K562 (cell line): ENCODE measurements around the gene WDR72.

Experiments used
- CREB1 ChIP-seq, 2 experiments: sonication (generic) in 1 of 2; formaldehyde crosslinking in 1 of 2; IDR thresholded peaks; 2 replicates each; pipeline versions ENCODE4 v1.6.1 to v1.8.0; 2012 to 2022; ENCODE audit warnings: inconsistent platforms in 1 of 2, mild to moderate bottlenecking in 1 of 2, missing genetic modification reagents in 1 of 2, moderate library complexity in 1 of 2
- CTCF ChIP-seq, 3 experiments: IDR thresholded peaks in 2 of 3; conservative IDR thresholded peaks in 1 of 3; 2 replicates each; pipeline ENCODE4 v1.5.1; 2011 to 2012; ENCODE audit warnings: low read length in 3 of 3, mild to moderate bottlenecking in 3 of 3, control low read depth in 2 of 3, improper control_type of control experiment in 1 of 3, inconsistent platforms in 1 of 3, low read depth in 1 of 3, mixed read lengths in 1 of 3, moderate library complexity in 1 of 3; ENCODE audit not compliant: insufficient read depth in 2 of 3
- ETV5 ChIP-seq: sonication (generic); formaldehyde crosslinking; IDR thresholded peaks from 2 replicates; pipeline ENCODE4 v1.4.0; 2020; ENCODE audit warnings: low read depth, mild to moderate bottlenecking, missing genetic modification reagents
- EZH2 ChIP-seq: IDR thresholded peaks from 2 replicates; pipeline ENCODE4 v1.6.1; 2012; ENCODE audit warnings: low read depth, mild to moderate bottlenecking, inconsistent platforms, low read length, borderline replicate concordance
- GABPA ChIP-seq: fragments of 200-800 bp; sonication (Bioruptor generic); conservative IDR thresholded peaks from 2 replicates; pipeline ENCODE4 v1.6.1; 2016; ENCODE audit warnings: low read depth, missing genetic modification characterization, missing compliant biosample characterization
- MXI1 ChIP-seq: IDR thresholded peaks from 2 replicates; pipeline ENCODE4 v1.6.1; 2011; ENCODE audit warnings: low read depth, mild to moderate bottlenecking, improper control_type of control experiment, low read length
- TCF7 ChIP-seq: sonication (generic); IDR thresholded peaks from 2 replicates; pipeline ENCODE4 v1.6.1; 2016; ENCODE audit warnings: antibody characterized with exemption, borderline replicate concordance
- ZBTB8A ChIP-seq: fragments of 450-650 bp; IDR thresholded peaks from 2 replicates; pipeline ENCODE4 v1.6.1; 2018; ENCODE audit warnings: mild to moderate bottlenecking, moderate library complexity; ENCODE audit not compliant: partially characterized antibody
- ZNF174 ChIP-seq: fragments of 250-450 bp; sonication (Bioruptor Pico); IDR thresholded peaks from 2 replicates; pipeline ENCODE4 v1.4.0; 2020; ENCODE audit warnings: mild to moderate bottlenecking
- ZNF24 ChIP-seq: fragments of 450-650 bp; IDR thresholded peaks from 2 replicates; pipeline ENCODE4 v1.6.1; 2016
- ZNF3 ChIP-seq: fragments of 250-450 bp; sonication (Bioruptor Pico); IDR thresholded peaks from 2 replicates; pipeline ENCODE4 v1.5.0; 2021; ENCODE audit warnings: mild to moderate bottlenecking, moderate library complexity
- ZNF699 ChIP-seq: fragments of 250-450 bp; sonication (Bioruptor Pico); IDR thresholded peaks from 2 replicates; pipeline ENCODE4 v1.8.0; 2021; ENCODE audit warnings: mild to moderate bottlenecking, moderate library complexity; ENCODE audit not compliant: insufficient replicate concordance
- TF ChIP-seq, protein P1 (sequence below): fragments of 150-350 bp; conservative IDR thresholded peaks from 2 replicates; pipeline ENCODE4 v1.6.1; 2014; ENCODE audit warnings: low read length

DNA sequence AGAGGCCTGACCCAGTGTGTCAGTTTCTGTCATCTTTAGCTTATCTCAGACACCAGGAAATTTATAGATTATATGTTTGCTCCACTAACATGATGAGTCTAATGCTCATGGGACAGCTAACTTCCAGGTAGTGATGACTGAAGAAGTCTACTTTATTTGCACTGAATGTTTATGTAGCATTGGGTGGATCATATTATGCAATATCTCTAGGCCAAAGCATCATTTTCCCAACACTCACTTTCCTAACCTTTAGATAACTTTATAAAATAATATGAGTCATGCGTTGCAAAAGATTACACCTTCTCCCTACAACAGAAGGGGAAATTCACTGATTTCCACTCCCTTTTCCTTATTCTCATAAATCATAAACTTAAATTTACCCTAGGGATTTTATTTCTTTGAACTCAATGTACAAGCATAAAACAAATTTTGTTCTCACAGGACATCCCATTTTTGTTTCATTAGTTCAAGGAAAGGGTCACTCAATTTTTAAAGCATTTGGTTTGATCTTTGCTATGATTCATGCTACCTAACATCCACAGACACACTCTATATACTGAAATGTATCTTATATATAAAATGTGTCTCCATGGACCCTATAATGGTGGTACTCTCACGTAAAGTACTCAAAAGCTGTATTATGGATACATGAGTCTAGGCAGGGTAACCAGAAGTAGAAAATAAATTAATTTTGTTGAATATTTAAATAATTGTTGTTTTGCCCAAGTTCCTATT is 225.2 kb downstream of the WDR72 start:
- TF ChIP-seq CTCF (IDR thresholded peaks at IDR 0.05 in 2 of 3, conservative IDR thresholded peaks at IDR 0.05 in 1 of 3; ENCODE audit: insufficient read depth in 2 of 3, low read depth in 1 of 3, low read length in 3 of 3): no peak
- TF ChIP-seq ZNF699 (CRISPR knock-in tag): no peak
- no peak for TF ChIP-seq TCF7
- no peak for TF ChIP-seq ZNF24
- TF ChIP-seq ETV5 (CRISPR knock-in tag): no peak
- TF ChIP-seq MXI1: no peak
- TF ChIP-seq, protein P1, sequence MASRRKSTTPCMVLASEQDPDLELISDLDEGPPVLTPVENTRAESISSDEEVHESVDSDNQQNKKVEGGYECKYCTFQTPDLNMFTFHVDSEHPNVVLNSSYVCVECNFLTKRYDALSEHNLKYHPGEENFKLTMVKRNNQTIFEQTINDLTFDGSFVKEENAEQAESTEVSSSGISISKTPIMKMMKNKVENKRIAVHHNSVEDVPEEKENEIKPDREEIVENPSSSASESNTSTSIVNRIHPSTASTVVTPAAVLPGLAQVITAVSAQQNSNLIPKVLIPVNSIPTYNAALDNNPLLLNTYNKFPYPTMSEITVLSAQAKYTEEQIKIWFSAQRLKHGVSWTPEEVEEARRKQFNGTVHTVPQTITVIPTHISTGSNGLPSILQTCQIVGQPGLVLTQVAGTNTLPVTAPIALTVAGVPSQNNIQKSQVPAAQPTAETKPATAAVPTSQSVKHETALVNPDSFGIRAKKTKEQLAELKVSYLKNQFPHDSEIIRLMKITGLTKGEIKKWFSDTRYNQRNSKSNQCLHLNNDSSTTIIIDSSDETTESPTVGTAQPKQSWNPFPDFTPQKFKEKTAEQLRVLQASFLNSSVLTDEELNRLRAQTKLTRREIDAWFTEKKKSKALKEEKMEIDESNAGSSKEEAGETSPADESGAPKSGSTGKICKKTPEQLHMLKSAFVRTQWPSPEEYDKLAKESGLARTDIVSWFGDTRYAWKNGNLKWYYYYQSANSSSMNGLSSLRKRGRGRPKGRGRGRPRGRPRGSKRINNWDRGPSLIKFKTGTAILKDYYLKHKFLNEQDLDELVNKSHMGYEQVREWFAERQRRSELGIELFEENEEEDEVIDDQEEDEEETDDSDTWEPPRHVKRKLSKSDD: no peak
- no peak for TF ChIP-seq CREB1 (IDR thresholded peaks at IDR 0.05)
- no peak for TF ChIP-seq CREB1 (CRISPR knock-in tag; IDR thresholded peaks at IDR 0.05)
- TF ChIP-seq ZNF174 (CRISPR knock-in tag): no peak
- TF ChIP-seq ZNF3: no peak
- no peak for TF ChIP-seq GABPA (tag)
- no peak for TF ChIP-seq ZBTB8A
- no peak for TF ChIP-seq EZH2
